HL-60 (cell line): ENCODE results near the gene SMU1.

ENCODE experiments used
- DNase-seq, 2 experiments: peaks; one replicate each; pipeline ENCODE4 v3.0.0-alpha.2; 2010 to 2020; ENCODE audit warnings: low read depth in 1 of 2, low spot score in 1 of 2
- H3K27ac ChIP-seq: fragments of 250-450 bp; sonication (Bioruptor Pico); replicated peaks from 2 replicates; pipeline ENCODE4 v1.5.1; 2020; ENCODE audit warnings: mild to moderate bottlenecking, moderate library complexity
- H3K27me3 ChIP-seq: fragments of 250-450 bp; sonication (Bioruptor Pico); 2 replicates; pipeline ENCODE4 v1.5.1; 2021; ENCODE audit warnings: mild to moderate bottlenecking, moderate library complexity; ENCODE audit not compliant: insufficient read depth, poor library complexity, severe bottlenecking
- H3K4me3 ChIP-seq: replicated peaks from 2 replicates; pipeline ENCODE4 v1.5.1; 2011; ENCODE audit warnings: mild to moderate bottlenecking, control low read depth, low read length; ENCODE audit not compliant: insufficient read depth
- CTCF ChIP-seq: IDR thresholded peaks from one replicate; pipeline ENCODE4 v1.5.1; 2011; ENCODE audit warnings: low read length, control low read depth, inconsistent platforms; ENCODE audit not compliant: insufficient read depth
- GABPA ChIP-seq: IDR thresholded peaks from 2 replicates; pipeline ENCODE4 v1.6.1; 2012; ENCODE audit warnings: low read depth
- POLR2AphosphoS5 ChIP-seq: IDR thresholded peaks from 2 replicates; pipeline ENCODE4 v1.6.1; 2012; ENCODE audit warnings: low read depth
- REST ChIP-seq: IDR thresholded peaks from 2 replicates; pipeline ENCODE4 v1.6.1; 2012; ENCODE audit warnings: low read depth; ENCODE audit not compliant: insufficient replicate concordance
- SPI1 ChIP-seq: IDR thresholded peaks from 2 replicates; pipeline ENCODE4 v1.6.1; 2012; ENCODE audit warnings: low read depth, mild to moderate bottlenecking, borderline replicate concordance

The SMU1 gene

GRCh38 chr9:33081128-33081851, 4.8 kb upstream of the SMU1 start:
- Histone ChIP-seq H3K4me3 (no peak overlapping the region), H3K27ac (no peak overlapping the region), H3K27me3 (no peaks in the 10 kb centered on the region)
- DNase-seq, result peak; percentile 38 to 86
- TF ChIP-seq GABPA (0 out of 2 replicates have a peak, but pooled peaks have one; percentile 30), REST (no peak), POLR2AphosphoS5 (no peak), SPI1 (no peak), CTCF (peak; percentile 45)

GRCh38 chr9:33080534-33080933, 4.1 kb upstream of the SMU1 start:
- H3K27ac ChIP-seq, result no peak overlapping the region
- H3K27me3 ChIP-seq, result no peaks in the 10 kb centered on the region
- TF ChIP-seq REST, result no peak
- no peak for TF ChIP-seq CTCF
- TF ChIP-seq SPI1, result no peak
- TF ChIP-seq POLR2AphosphoS5, result no peak
- no peak for TF ChIP-seq GABPA
- no peak overlapping the region for H3K4me3 ChIP-seq
- no peak for DNase-seq

GRCh38 chr9:33068991-33069390, 7.5 kb downstream of the SMU1 start:
- Histone ChIP-seq H3K4me3 (no peak overlapping the region), H3K27me3 (no peaks in the 10 kb centered on the region), H3K27ac (no peak overlapping the region)
- DNase-seq, result no peak
- TF ChIP-seq CTCF (no peak), GABPA (no peak)
